ENCODE results near the gene IFI44.

Gene IFI44

GRCh38 chr1:78649628-78650027, at the start of gene IFI44:
Gene IFI44, plus strand, starts transcription at chr1:78649831. Its CDS starts 365 bp downstream, at chr1:78650196.
- CTCF ChIA-PET = no interaction called here
- TF ChIP-seq LEF1 (IDR thresholded peaks at IDR 0.05; ENCODE audit: borderline replicate concordance) = no peak
- TF ChIP-seq SP1 (IDR thresholded peaks at IDR 0.05) = no peak
- no peak for TF ChIP-seq TARDBP (IDR thresholded peaks at IDR 0.05)
- no peak for TF ChIP-seq CTBP1 (IDR thresholded peaks at IDR 0.05; ENCODE audit: borderline replicate concordance)
- no peak for TF ChIP-seq SUZ12 (IDR thresholded peaks at IDR 0.05)
- no peak for TF ChIP-seq FOXK2 (IDR thresholded peaks at IDR 0.05)
- TF ChIP-seq ARNT (IDR thresholded peaks at IDR 0.05) = no peak
- no peak for TF ChIP-seq ELF4 (IDR thresholded peaks at IDR 0.05)
- no peak for TF ChIP-seq L3MBTL2 (conservative IDR thresholded peaks at IDR 0.05)
- TF ChIP-seq FOXA1 (IDR thresholded peaks at IDR 0.05) = no peak
- no peak for TF ChIP-seq BHLHE40 (IDR thresholded peaks at IDR 0.05; ENCODE audit: borderline replicate concordance)
- DNase-seq (ENCODE audit: extremely low spot score) = no peak
- POLR2A ChIA-PET = no interaction called here

GRCh38 chr1:78601068-78601467, 48.6 kb upstream of the IFI44 start:
- ChIA-PET POLR2A (no interaction called here), CTCF (interaction anchor here (1.2 kb wide), 1 partner anchor 455 kb away, joined by 3 read pairs; no protein-coding TSS in a partner anchor)
- no peak for TF ChIP-seq SUZ12 (IDR thresholded peaks at IDR 0.05)
- no peak for TF ChIP-seq NFRKB (IDR thresholded peaks at IDR 0.05)
- TF ChIP-seq PKNOX1 (IDR thresholded peaks at IDR 0.05) = no peak
- TF ChIP-seq CTBP1 (IDR thresholded peaks at IDR 0.05; ENCODE audit: borderline replicate concordance) = no peak
- TF ChIP-seq ARNT (IDR thresholded peaks at IDR 0.05) = no peak
- TF ChIP-seq ELF4 (IDR thresholded peaks at IDR 0.05) = no peak
- no peak for TF ChIP-seq HDGF (IDR thresholded peaks at IDR 0.05; ENCODE audit: borderline replicate concordance)
- no peak for TF ChIP-seq TARDBP (IDR thresholded peaks at IDR 0.05)
- no peak for DNase-seq (ENCODE audit: extremely low spot score)

GRCh38 chr1:78603206-78603605, 46.4 kb upstream of the IFI44 start:
- no peak for DNase-seq (ENCODE audit: extremely low spot score)
- ChIA-PET POLR2A (no interaction called here), CTCF (no interaction called here)
- no peak for TF ChIP-seq LEF1 (IDR thresholded peaks at IDR 0.05; ENCODE audit: borderline replicate concordance)
- TF ChIP-seq ZNF384 (IDR thresholded peaks at IDR 0.05) = no peak
- TF ChIP-seq NFRKB (IDR thresholded peaks at IDR 0.05) = no peak
- TF ChIP-seq ELF4 (IDR thresholded peaks at IDR 0.05) = no peak
- no peak for TF ChIP-seq PKNOX1 (IDR thresholded peaks at IDR 0.05)
- no peak for TF ChIP-seq BHLHE40 (IDR thresholded peaks at IDR 0.05; ENCODE audit: borderline replicate concordance)
- TF ChIP-seq TARDBP (IDR thresholded peaks at IDR 0.05) = no peak
- TF ChIP-seq SP1 (IDR thresholded peaks at IDR 0.05) = no peak
- no peak for TF ChIP-seq FOXA1 (IDR thresholded peaks at IDR 0.05)

- CTCF ChIA-PET = no interaction called here
- DNase-seq (ENCODE audit: extremely low spot score) = no peak
- TF ChIP-seq SUZ12 (IDR thresholded peaks at IDR 0.05) (no peak), FOXK2 (IDR thresholded peaks at IDR 0.05) (no peak), L3MBTL2 (conservative IDR thresholded peaks at IDR 0.05) (no peak), BHLHE40 (IDR thresholded peaks at IDR 0.05; ENCODE audit: borderline replicate concordance) (no peak), ZNF384 (IDR thresholded peaks at IDR 0.05) (no peak), HDGF (IDR thresholded peaks at IDR 0.05; ENCODE audit: borderline replicate concordance) (no peak), TARDBP (IDR thresholded peaks at IDR 0.05) (no peak)
- POLR2A ChIA-PET = no interaction called here
These were observed 45.0 kb upstream of the IFI44 start for GRCh38 chr1:78604643-78605042.

- TF ChIP-seq PKNOX1 (IDR thresholded peaks at IDR 0.05) (no peak), TARDBP (IDR thresholded peaks at IDR 0.05) (no peak), LEF1 (IDR thresholded peaks at IDR 0.05; ENCODE audit: borderline replicate concordance) (no peak), HDGF (IDR thresholded peaks at IDR 0.05; ENCODE audit: borderline replicate concordance) (no peak), ZNF384 (IDR thresholded peaks at IDR 0.05) (no peak), NFRKB (IDR thresholded peaks at IDR 0.05) (no peak)
- no peak for DNase-seq (ENCODE audit: extremely low spot score)
- ChIA-PET POLR2A (no interaction called here), CTCF (interaction anchor here (0.7 kb wide), 1 partner anchor 462 kb away, joined by 4 read pairs; no protein-coding TSS in a partner anchor)
These were observed 43.4 kb upstream of the IFI44 start for GRCh38 chr1:78606274-78606673.

GRCh38 chr1:78607334-78607927, 42.2 kb upstream of the IFI44 start:
- DNase-seq (ENCODE audit: extremely low spot score) = peak; percentile 22
- POLR2A ChIA-PET = no interaction called here
- CTCF ChIA-PET = interaction anchor here (0.6 to 2.1 kb wide), 7 partner anchors 10 to 476 kb away, joined by 3 to 8 read pairs (median 5); no protein-coding TSS in a partner anchor
- no peak for TF ChIP-seq PKNOX1 (IDR thresholded peaks at IDR 0.05)
- no peak for TF ChIP-seq HDGF (IDR thresholded peaks at IDR 0.05; ENCODE audit: borderline replicate concordance)
- no peak for TF ChIP-seq ELF4 (IDR thresholded peaks at IDR 0.05)
- TF ChIP-seq L3MBTL2 (conservative IDR thresholded peaks at IDR 0.05) = no peak
- no peak for TF ChIP-seq FOXA1 (IDR thresholded peaks at IDR 0.05)
- TF ChIP-seq NFRKB (IDR thresholded peaks at IDR 0.05) = no peak

Data from HEK293T (cell line).